SK-N-SH (cell line): ENCODE measurements around the gene RGL1. TPM values are rescaled to one million over a fixed set of nuclear protein-coding genes. Genes with fewer than 3 reads are reported as not detected.

Experiments
- CTCF ChIA-PET: fragments of 300-600, 350-600 bp; formaldehyde crosslinking; extraction: SDS; loops from one replicate; lab custom pipeline; 2021; lab: Yijun Ruan, JAX
- POLR2A ChIA-PET: fragments of 350-600 bp; sonication (Branson Sonifier 250); formaldehyde crosslinking; extraction: SDS; loops from one replicate; lab custom pipeline; 2020; ENCODE audit warnings: antibody characterized with exemption, inconsistent platforms; lab: Yijun Ruan, JAX
- DNase-seq: peaks from one replicate; pipeline ENCODE4 v3.0.0; 2012
- H2AFZ ChIP-seq: fragments of 200-600 bp; sonication (generic); 2 replicates; pipeline ENCODE4 v1.8.1; 2016; ENCODE audit warnings: antibody characterized with exemption, mild to moderate bottlenecking, low read depth
- H3F3A ChIP-seq: fragments of 200-600 bp; sonication (generic); replicated peaks from 2 replicates; pipeline ENCODE3; 2016; ENCODE audit warnings: antibody characterized with exemption, mild to moderate bottlenecking; ENCODE audit not compliant: insufficient read depth
- H3K27ac ChIP-seq, 2 experiments: fragments of 200-500 bp in 1 of 2; fragments of 200-600 bp in 1 of 2; sonication (Bioruptor generic) in 1 of 2; sonication (generic), shearing (Covaris generic) in 1 of 2; 2 replicates each; pipeline versions ENCODE4 v1.5.1 to v1.6.1; 2014 to 2016; ENCODE audit warnings: low read depth in 2 of 2, inconsistent platforms in 1 of 2, low read length in 1 of 2, mild to moderate bottlenecking in 1 of 2, mixed read lengths in 1 of 2
- H3K27me3 ChIP-seq: fragments of 200-600 bp; sonication (generic), shearing (Covaris generic); 2 replicates; pipeline ENCODE4 v1.6.1; 2016; ENCODE audit warnings: mixed run types; ENCODE audit not compliant: insufficient read depth
- H3K36me3 ChIP-seq, 2 experiments: fragments of 200-500 bp in 1 of 2; fragments of 200-600 bp in 1 of 2; sonication (Bioruptor generic) in 1 of 2; sonication (generic) in 1 of 2; replicated peaks in 1 of 2; 2 replicates each; pipeline versions ENCODE3 to v1.5.1; 2014 to 2016; ENCODE audit warnings: low read length in 1 of 2, mild to moderate bottlenecking in 1 of 2; ENCODE audit not compliant: insufficient read depth in 2 of 2, control insufficient read depth in 1 of 2
- H3K4me1 ChIP-seq, 2 experiments: fragments of 200-500 bp in 1 of 2; fragments of 200-600 bp in 1 of 2; sonication (Bioruptor generic) in 1 of 2; sonication (generic), shearing (Covaris generic) in 1 of 2; 2 replicates each; pipeline versions ENCODE4 v1.5.1 to v1.6.1; 2014 to 2016; ENCODE audit warnings: low read depth in 1 of 2, low read length in 1 of 2, mixed run types in 1 of 2; ENCODE audit not compliant: insufficient read depth in 2 of 2, control insufficient read depth in 1 of 2
- H3K4me2 ChIP-seq: fragments of 200-600 bp; sonication (generic), shearing (Covaris generic); 2 replicates; pipeline ENCODE4 v1.6.1; 2017; ENCODE audit warnings: mixed run types
- H3K4me3 ChIP-seq, 2 experiments: fragments of 200-500 bp in 1 of 2; fragments of 200-600 bp in 1 of 2; sonication (Bioruptor generic) in 1 of 2; sonication (generic), shearing (Covaris generic) in 1 of 2; 2 replicates each; pipeline versions ENCODE4 v1.5.1 to v1.8.1; 2014 to 2016; ENCODE audit warnings: low read depth in 2 of 2, inconsistent platforms in 1 of 2, low read length in 1 of 2, mild to moderate bottlenecking in 1 of 2, mixed read lengths in 1 of 2, moderate library complexity in 1 of 2
- H3K79me2 ChIP-seq: fragments of 200-600 bp; sonication (generic); 2 replicates; pipeline ENCODE4 v1.8.1; 2017; ENCODE audit warnings: mild to moderate bottlenecking; ENCODE audit not compliant: insufficient read depth
- H3K9ac ChIP-seq: fragments of 200-600 bp; sonication (generic); 2 replicates; pipeline ENCODE4 v1.6.1; 2017; ENCODE audit warnings: mixed run types
- H3K9me2 ChIP-seq: fragments of 200-600 bp; sonication (generic); 2 replicates; pipeline ENCODE4 v1.6.1; 2017; ENCODE audit warnings: mixed run types
- H3K9me3 ChIP-seq: fragments of 200-600 bp; sonication (generic); 2 replicates; pipeline ENCODE4 v1.6.1; 2017; ENCODE audit warnings: mixed run types, mild to moderate bottlenecking, moderate library complexity
- H4K20me1 ChIP-seq: fragments of 200-600 bp; sonication (generic); 2 replicates; pipeline ENCODE4 v1.6.1; 2017; ENCODE audit warnings: mild to moderate bottlenecking, mixed run types; ENCODE audit not compliant: insufficient read depth
- CHD2 ChIP-seq: fragments of 150-350 bp; IDR thresholded peaks from 2 replicates; pipeline ENCODE4 v1.6.1; 2018; ENCODE audit warnings: low read length; ENCODE audit not compliant: partially characterized antibody
- FOSL2 ChIP-seq: IDR thresholded peaks from 2 replicates; pipeline ENCODE4 v1.4.0; 2012; ENCODE audit warnings: low read depth, mild to moderate bottlenecking, moderate library complexity, borderline replicate concordance
- JUND ChIP-seq: IDR thresholded peaks from 2 replicates; pipeline ENCODE4 v1.4.0; 2012
- MEF2A ChIP-seq: IDR thresholded peaks from 2 replicates; pipeline ENCODE4 v1.4.0; 2012; ENCODE audit warnings: low read depth, borderline replicate concordance
- NRF1 ChIP-seq: IDR thresholded peaks from 2 replicates; pipeline ENCODE4 v1.6.1; 2012; ENCODE audit warnings: low read depth, mild to moderate bottlenecking, low read length
- RFX5 ChIP-seq: IDR thresholded peaks from 2 replicates; pipeline ENCODE4 v1.6.1; 2012; ENCODE audit warnings: mild to moderate bottlenecking, improper control_type of control experiment, low read length
- RXRA ChIP-seq: IDR thresholded peaks from 2 replicates; pipeline ENCODE4 v1.4.0; 2012; ENCODE audit warnings: low read depth, mild to moderate bottlenecking, borderline replicate concordance
- SIN3A ChIP-seq: IDR thresholded peaks from 2 replicates; pipeline ENCODE4 v1.6.1; 2012; ENCODE audit warnings: low read depth, mild to moderate bottlenecking, low read length, moderate library complexity, borderline replicate concordance
- SMC3 ChIP-seq: IDR thresholded peaks from 2 replicates; pipeline ENCODE4 v1.6.1; 2012; ENCODE audit warnings: low read depth, low read length, improper control_type of control experiment
- TAF1 ChIP-seq: IDR thresholded peaks from 2 replicates; pipeline ENCODE4 v1.6.1; 2012; ENCODE audit warnings: low read depth, mild to moderate bottlenecking, low read length, moderate library complexity, borderline replicate concordance
- TCF12 ChIP-seq: IDR thresholded peaks from 2 replicates; pipeline ENCODE4 v1.4.0; 2012
- WGBS: methylation state at CpG from one replicate; pipeline ENCODE4 v1.1.6; 2017; ENCODE audit warnings: low lambda C conversion rate; 5-methylcytosine and 5-hydroxymethylcytosine counted together
- polyA plus RNA-seq, 3 experiments: library from polyadenylated mRNA; depleted of rRNA; stranded (reverse); fragments of >200 nt; gene quantifications; 2 replicates each; pipeline ENCODE4 v1.2.3, GENCODE V29; 2012
- TF ChIP-seq, protein P1 (sequence below): fragments of 200-600 bp; sonication (generic); IDR thresholded peaks from 2 replicates; pipeline ENCODE4 v1.6.1; 2017; ENCODE audit warnings: antibody characterized with exemption, mild to moderate bottlenecking, moderate library complexity
- TF ChIP-seq, protein P2 (sequence below): IDR thresholded peaks from 2 replicates; pipeline ENCODE4 v1.4.0; 2012; ENCODE audit warnings: low read depth, borderline replicate concordance
- TF ChIP-seq, protein P3 (sequence below): IDR thresholded peaks from 2 replicates; pipeline ENCODE4 v1.4.0; 2012; ENCODE audit warnings: low read depth

The RGL1 gene
- polyA plus RNA-seq, 1 of the 3 experiments (the other 2 are of a cell fraction), result 8.3 TPM

- Histone ChIP-seq H3K4me1 (peaks cover 0 to 3% of the 10 kb centered on the region in 2 experiments; a peak in 2 of 4 replicates), H3K9me2 (no peaks in the 10 kb centered on the region), H3K27me3 (no peaks in the 10 kb centered on the region), H3K4me2 (no peak overlapping the region), H3F3A (peaks cover 13% of the 10 kb centered on the region), H3K9me3 (no peaks in the 10 kb centered on the region; the same call in 1 of the 2 replicates), H3K36me3 (peaks cover 6 to 7% of the 10 kb centered on the region in 2 experiments), H4K20me1 (no peaks in the 10 kb centered on the region), H3K79me2 (no peaks in the 10 kb centered on the region), H3K9ac (no peak overlapping the region), H3K27ac (no peak overlapping the region), H2AFZ (no peak overlapping the region), H3K4me3 (no peak overlapping the region)
- 83% methylated on average over 1 of the region's 1 CpG for WGBS
- DNase-seq, result no peak
- TF ChIP-seq, protein P1, sequence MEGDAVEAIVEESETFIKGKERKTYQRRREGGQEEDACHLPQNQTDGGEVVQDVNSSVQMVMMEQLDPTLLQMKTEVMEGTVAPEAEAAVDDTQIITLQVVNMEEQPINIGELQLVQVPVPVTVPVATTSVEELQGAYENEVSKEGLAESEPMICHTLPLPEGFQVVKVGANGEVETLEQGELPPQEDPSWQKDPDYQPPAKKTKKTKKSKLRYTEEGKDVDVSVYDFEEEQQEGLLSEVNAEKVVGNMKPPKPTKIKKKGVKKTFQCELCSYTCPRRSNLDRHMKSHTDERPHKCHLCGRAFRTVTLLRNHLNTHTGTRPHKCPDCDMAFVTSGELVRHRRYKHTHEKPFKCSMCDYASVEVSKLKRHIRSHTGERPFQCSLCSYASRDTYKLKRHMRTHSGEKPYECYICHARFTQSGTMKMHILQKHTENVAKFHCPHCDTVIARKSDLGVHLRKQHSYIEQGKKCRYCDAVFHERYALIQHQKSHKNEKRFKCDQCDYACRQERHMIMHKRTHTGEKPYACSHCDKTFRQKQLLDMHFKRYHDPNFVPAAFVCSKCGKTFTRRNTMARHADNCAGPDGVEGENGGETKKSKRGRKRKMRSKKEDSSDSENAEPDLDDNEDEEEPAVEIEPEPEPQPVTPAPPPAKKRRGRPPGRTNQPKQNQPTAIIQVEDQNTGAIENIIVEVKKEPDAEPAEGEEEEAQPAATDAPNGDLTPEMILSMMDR, result no peak
- no peak for TF ChIP-seq FOSL2
- no peak for TF ChIP-seq SIN3A
- TF ChIP-seq RFX5, result no peak
- TF ChIP-seq TCF12, result no peak
- no peak for TF ChIP-seq MEF2A
- TF ChIP-seq TAF1, result no peak
- TF ChIP-seq, protein P2, sequence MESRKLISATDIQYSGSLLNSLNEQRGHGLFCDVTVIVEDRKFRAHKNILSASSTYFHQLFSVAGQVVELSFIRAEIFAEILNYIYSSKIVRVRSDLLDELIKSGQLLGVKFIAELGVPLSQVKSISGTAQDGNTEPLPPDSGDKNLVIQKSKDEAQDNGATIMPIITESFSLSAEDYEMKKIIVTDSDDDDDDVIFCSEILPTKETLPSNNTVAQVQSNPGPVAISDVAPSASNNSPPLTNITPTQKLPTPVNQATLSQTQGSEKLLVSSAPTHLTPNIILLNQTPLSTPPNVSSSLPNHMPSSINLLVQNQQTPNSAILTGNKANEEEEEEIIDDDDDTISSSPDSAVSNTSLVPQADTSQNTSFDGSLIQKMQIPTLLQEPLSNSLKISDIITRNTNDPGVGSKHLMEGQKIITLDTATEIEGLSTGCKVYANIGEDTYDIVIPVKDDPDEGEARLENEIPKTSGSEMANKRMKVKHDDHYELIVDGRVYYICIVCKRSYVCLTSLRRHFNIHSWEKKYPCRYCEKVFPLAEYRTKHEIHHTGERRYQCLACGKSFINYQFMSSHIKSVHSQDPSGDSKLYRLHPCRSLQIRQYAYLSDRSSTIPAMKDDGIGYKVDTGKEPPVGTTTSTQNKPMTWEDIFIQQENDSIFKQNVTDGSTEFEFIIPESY, result no peak
- no peak for TF ChIP-seq CHD2
- TF ChIP-seq, protein P3, sequence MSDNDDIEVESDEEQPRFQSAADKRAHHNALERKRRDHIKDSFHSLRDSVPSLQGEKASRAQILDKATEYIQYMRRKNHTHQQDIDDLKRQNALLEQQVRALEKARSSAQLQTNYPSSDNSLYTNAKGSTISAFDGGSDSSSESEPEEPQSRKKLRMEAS, result no peak
- TF ChIP-seq SMC3, result no peak
- CTCF ChIA-PET, result no interaction called here
- POLR2A ChIA-PET, result no interaction called here
These were observed 147.2 kb downstream of the RGL1 start for GRCh38 chr1:183952101-183952500.

DNA sequence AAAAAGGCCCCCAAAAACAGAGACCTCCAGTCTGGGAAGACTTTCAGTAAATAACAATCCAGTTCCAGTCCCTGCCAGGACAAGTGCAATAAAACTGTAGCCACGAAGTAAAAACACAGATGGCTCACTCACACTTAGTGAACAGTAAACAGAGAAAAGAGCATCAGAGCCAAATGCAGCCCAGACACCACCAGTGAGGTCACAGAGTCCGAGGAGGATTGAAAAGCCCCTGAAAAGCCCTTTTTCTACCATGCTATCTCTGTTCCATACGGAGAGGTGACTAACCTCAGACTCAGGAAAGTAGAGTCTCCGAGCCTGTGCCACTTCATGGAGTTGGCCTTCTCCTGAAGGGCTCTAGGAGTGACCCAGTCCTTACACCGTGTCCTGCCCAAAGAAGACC, 148.1 kb downstream of the RGL1 start:
- DNase-seq, result no peak
- no peaks in the 10 kb centered on the region for H4K20me1 ChIP-seq
- no peak overlapping the region for H3K4me3 ChIP-seq
- peaks cover 3 to 7% of the 10 kb centered on the region in 2 experiments for H3K36me3 ChIP-seq
- no peaks in the 10 kb centered on the region for H3K27me3 ChIP-seq
- H3K4me2 ChIP-seq, result no peak overlapping the region
- no peak overlapping the region for H3K27ac ChIP-seq
- POLR2A ChIA-PET, result no interaction called here
- no peaks in the 10 kb centered on the region for H3K9me2 ChIP-seq
- TF ChIP-seq RXRA, result no peak
- TF ChIP-seq NRF1, result no peak
- no peak for TF ChIP-seq MEF2A
- no peak for TF ChIP-seq JUND
- TF ChIP-seq SMC3, result no peak
- TF ChIP-seq TAF1, result no peak
- no peaks in the 10 kb centered on the region for H3K79me2 ChIP-seq
- no peak overlapping the region for H3K9ac ChIP-seq
- no peak overlapping the region for H2AFZ ChIP-seq
- H3F3A ChIP-seq, result peaks cover 18% of the 10 kb centered on the region
- 50% methylated on average over 5 of the region's 5 CpGs for WGBS
- CTCF ChIA-PET, result no interaction called here
- no peaks in the 10 kb centered on the region; the same call in 1 of the 2 replicates for H3K9me3 ChIP-seq
- H3K4me1 ChIP-seq, result peaks cover 0 to 7% of the 10 kb centered on the region in 2 experiments; a peak in 2 of 4 replicates
